CD14-positive monocyte (primary cell): ENCODE data around the gene PSMD1. TPM values are rescaled to one million over a fixed set of nuclear protein-coding genes. Genes with fewer than 3 reads are reported as not detected.

ENCODE experiments used
- DNase-seq, 3 donors: peaks; one replicate each; pipeline ENCODE4 v3.0.0-alpha.2; 2011 to 2022
- H2AFZ ChIP-seq: 2 replicates; pipeline ENCODE4 v1.6.0; 2012; ENCODE audit warnings: mild to moderate bottlenecking, low read depth, low read length, inconsistent platforms; ENCODE audit not compliant: insufficient read depth, poor library complexity, severe bottlenecking
- H3K27ac ChIP-seq, 2 donors: 1 replicate in 1 of 2; 2 replicates in 1 of 2; pipeline ENCODE4 v1.5.1; 2012 to 2013; ENCODE audit warnings: low read length in 2 of 2, control low read depth in 1 of 2, inconsistent platforms in 1 of 2, low read depth in 1 of 2, mild to moderate bottlenecking in 1 of 2
- H3K27me3 ChIP-seq, 2 donors: one replicate each; pipeline versions ENCODE4 v1.6.0 to v1.6.1; 2011 to 2013; ENCODE audit warnings: low read length in 2 of 2; ENCODE audit not compliant: control insufficient read depth in 2 of 2, insufficient read depth in 2 of 2
- H3K36me3 ChIP-seq, 2 donors: replicated peaks in 1 of 2; 1 replicate in 1 of 2; 2 replicates in 1 of 2; pipeline versions ENCODE4 v1.5.1 to v1.6.1; 2012 to 2013; ENCODE audit warnings: low read length in 2 of 2, control low read depth in 1 of 2, inconsistent platforms in 1 of 2, mild to moderate bottlenecking in 1 of 2; ENCODE audit not compliant: insufficient read depth in 2 of 2, control insufficient read depth in 1 of 2
- H3K4me1 ChIP-seq, 2 donors: 1 replicate in 1 of 2; 2 replicates in 1 of 2; pipeline versions ENCODE4 v1.5.1 to v1.6.1; 2012 to 2013; ENCODE audit warnings: low read length in 2 of 2, control low read depth in 1 of 2, inconsistent platforms in 1 of 2, mild to moderate bottlenecking in 1 of 2, moderate library complexity in 1 of 2; ENCODE audit not compliant: insufficient read depth in 2 of 2, control insufficient read depth in 1 of 2
- H3K4me2 ChIP-seq: replicated peaks from 2 replicates; pipeline ENCODE3; 2012; ENCODE audit warnings: low read length, moderate library complexity, mild to moderate bottlenecking; ENCODE audit not compliant: poor library complexity, severe bottlenecking; ENCODE audit errors: extremely low read depth
- H3K4me3 ChIP-seq, 3 experiments: fragments of 200-600 bp in 1 of 3; sonication (generic) in 1 of 3; replicated peaks in 1 of 3; 1 replicate in 2 of 3; 2 replicates in 1 of 3; pipeline ENCODE4 v1.5.1; 2011 to 2013; ENCODE audit warnings: low read length in 3 of 3, mild to moderate bottlenecking in 3 of 3, control low read depth in 2 of 3, low read depth in 2 of 3, inconsistent platforms in 1 of 3, moderate library complexity in 1 of 3
- H3K79me2 ChIP-seq: 2 replicates; pipeline ENCODE4 v1.6.0; 2012; ENCODE audit warnings: mild to moderate bottlenecking, control low read depth, inconsistent platforms, low read length, moderate library complexity; ENCODE audit not compliant: insufficient read depth
- H3K9ac ChIP-seq: 2 replicates; pipeline ENCODE4 v1.6.0; 2017; ENCODE audit warnings: low read length, mild to moderate bottlenecking; ENCODE audit not compliant: insufficient read depth, poor library complexity, severe bottlenecking
- H3K9me3 ChIP-seq, 2 donors: replicated peaks in 1 of 2; 1 replicate in 1 of 2; 2 replicates in 1 of 2; pipeline versions ENCODE4 v1.5.1 to v1.6.1; 2012 to 2013; ENCODE audit warnings: low read length in 2 of 2, control low read depth in 1 of 2; ENCODE audit not compliant: control insufficient read depth in 1 of 2, insufficient read depth in 1 of 2
- H4K20me1 ChIP-seq: 2 replicates; pipeline ENCODE4 v1.6.0; 2012; ENCODE audit warnings: mild to moderate bottlenecking, low read length, control low read depth, moderate library complexity; ENCODE audit not compliant: insufficient read depth
- H3K27ac Mint-ChIP-seq, 7 donors: one replicate each; pipeline ENCODE4 v1.8.0; 2020; ENCODE audit warnings: mild to moderate bottlenecking in 7 of 7, mixed read lengths in 7 of 7, moderate library complexity in 6 of 7, inconsistent platforms in 2 of 7
- H3K27me3 Mint-ChIP-seq, 3 donors: one replicate each; pipeline ENCODE4 v1.8.0; 2021 to 2022; ENCODE audit warnings: low read depth in 3 of 3, mild to moderate bottlenecking in 3 of 3, mixed read lengths in 3 of 3, moderate library complexity in 3 of 3, inconsistent platforms in 1 of 3
- H3K36me3 Mint-ChIP-seq, 2 donors: one replicate each; pipeline ENCODE4 v1.8.0; 2020; ENCODE audit warnings: mixed read lengths in 2 of 2, inconsistent platforms in 1 of 2, mild to moderate bottlenecking in 1 of 2
- H3K4me1 Mint-ChIP-seq: one replicate; pipeline ENCODE4 v1.8.0; 2020; ENCODE audit warnings: mild to moderate bottlenecking, mixed read lengths
- H3K4me3 Mint-ChIP-seq, 2 donors: one replicate each; pipeline ENCODE4 v1.8.0; 2020; ENCODE audit warnings: mild to moderate bottlenecking in 2 of 2, mixed read lengths in 2 of 2, moderate library complexity in 1 of 2
- H3K9me3 Mint-ChIP-seq, 7 donors: one replicate each; pipeline ENCODE4 v1.8.0; 2020 to 2022; ENCODE audit warnings: mixed read lengths in 7 of 7, mild to moderate bottlenecking in 6 of 7, moderate library complexity in 6 of 7, inconsistent platforms in 2 of 7
- CTCF ChIP-seq: fragments of 200-600 bp; IDR thresholded peaks from one replicate; pipeline ENCODE4 v1.8.0; 2022; ENCODE audit warnings: antibody characterized with exemption, mild to moderate bottlenecking
- WGBS: methylation state at CpG from one replicate; pipeline ENCODE4 v1.1.5; 2013; ENCODE audit warnings: missing lambda C conversion rate; ENCODE audit not compliant: insufficient coverage; 5-methylcytosine and 5-hydroxymethylcytosine counted together
- intact Hi-C, 2 donors: fragments of 100-400 bp; cut with micrococcal nuclease; formaldehyde crosslinking; loops; one replicate each; pipeline versions ENCODE4 v1.15.0 to v1.15.1; 2023
- polyA plus RNA-seq, 3 donors: library from polyadenylated mRNA; depleted of rRNA in 1 of 3; unstranded in 2 of 3; stranded (reverse) in 1 of 3; fragments of 300-500 nt in 2 of 3; fragments of >200 nt in 1 of 3; fragmentation: Illumina TruSeq in 2 of 3; gene quantifications; 1 replicate in 2 of 3; 2 replicates in 1 of 3; pipeline ENCODE4 v1.2.3, GENCODE V29; 2012 to 2021

PSMD1 gene
- polyA plus RNA-seq, 3 donors, result 23.5 to 53.9 (median 37.7) TPM

- Histone ChIP-seq H3K27me3 (no peaks in the 10 kb centered on the region), H3K4me3 (no peak overlapping the region), H4K20me1 (no peaks in the 10 kb centered on the region), H3K27ac (no peak overlapping the region), H3K36me3 (peaks cover 61 to 84% of the 10 kb centered on the region in 2 donors), H3K9ac (no peak overlapping the region), H3K4me1 (no peaks in the 10 kb centered on the region), H3K9me3 (no peaks in the 10 kb centered on the region), H3K79me2 (no peaks in the 10 kb centered on the region), H2AFZ (no peak overlapping the region), H3K4me2 (no peak overlapping the region)
- TF ChIP-seq CTCF, result no peak
- no peaks in the 10 kb centered on the region for H3K9me3 Mint-ChIP-seq
- peaks cover 0 to 2% (median 0%) of the 10 kb centered on the region in 3 donors for H3K27me3 Mint-ChIP-seq
- no peaks in the 10 kb centered on the region for H3K4me1 Mint-ChIP-seq
- DNase-seq, result no peak
- H3K36me3 Mint-ChIP-seq, result peaks cover 64 to 78% of the 10 kb centered on the region in 2 donors
- WGBS, result 93% methylated on average over 4 of the region's 5 CpGs
- no peak overlapping the region for H3K27ac Mint-ChIP-seq
- H3K4me3 Mint-ChIP-seq, result no peak overlapping the region
- intact Hi-C loops, result no loop called here
Measured at GRCh38 chr2:231160701-231161100, 104.0 kb downstream of the PSMD1 start.

- DNase-seq, result no peak
- 80% methylated on average over 1 of the region's 7 CpGs for WGBS
- H3K27me3 Mint-ChIP-seq, result peaks cover 0 to 2% (median 0%) of the 10 kb centered on the region in 3 donors
Measured at GRCh38 chr2:231161252-231161839, 104.7 kb downstream of the PSMD1 start.

More at GRCh38 chr2:231161252-231161839, 104.7 kb downstream of the PSMD1 start:
- Histone ChIP-seq H3K4me1 (no peaks in the 10 kb centered on the region), H4K20me1 (no peaks in the 10 kb centered on the region), H3K27me3 (no peaks in the 10 kb centered on the region), H3K79me2 (no peaks in the 10 kb centered on the region), H3K4me2 (no peak overlapping the region), H3K9me3 (no peaks in the 10 kb centered on the region), H3K36me3 (peaks cover 67 to 84% of the 10 kb centered on the region in 2 donors), H3K4me3 (no peak overlapping the region), H2AFZ (no peak overlapping the region), H3K9ac (no peak overlapping the region), H3K27ac (no peak overlapping the region)
- no peak for TF ChIP-seq CTCF
- Mint-ChIP-seq H3K4me1 (no peaks in the 10 kb centered on the region), H3K9me3 (no peaks in the 10 kb centered on the region), H3K36me3 (peaks cover 66 to 78% of the 10 kb centered on the region in 2 donors), H3K4me3 (no peak overlapping the region), H3K27ac (no peak overlapping the region)
- intact Hi-C loops, result no loop called here
